Hepatocyte (in vitro differentiated cells): ENCODE results near the gene STXBP1.

Source experiments
- EZH2 ChIP-seq: fragments of 200-600 bp; sonication (generic); IDR thresholded peaks from 2 replicates; pipeline ENCODE4 v1.6.1; 2016; ENCODE audit warnings: antibody characterized with exemption, mild to moderate bottlenecking, borderline replicate concordance
- EZH2phosphoT487 ChIP-seq: fragments of 200-600 bp; sonication (generic); IDR thresholded peaks from one replicate; pipeline ENCODE4 v1.6.1; 2018; ENCODE audit warnings: antibody characterized with exemption, mild to moderate bottlenecking, low read depth, moderate library complexity; ENCODE audit not compliant: unreplicated experiment, severe bottlenecking

GRCh38 chr9:127722055-127722745 lies 110.1 kb downstream of the STXBP1 start:
- TF ChIP-seq EZH2phosphoT487 (no peak), EZH2 (no peak)
